Left lobe of liver (tissue), 2 donors: ENCODE data around the gene GTPBP1. TPM values are rescaled to one million over a fixed set of nuclear protein-coding genes. Genes with fewer than 3 reads are reported as not detected.

Experiments
- ATAC-seq: fragments of 200-7000 bp; cut with Tn5 transposase; one replicate; pipeline ENCODE4 v1.9.1; 2020; ENCODE audit warnings: mild to moderate bottlenecking, moderate library complexity
- DNase-seq: peaks from one replicate; pipeline ENCODE4 v3.0.0-alpha.2; 2020; ENCODE audit warnings: low spot score
- total RNA-seq: library from RNA; stranded (reverse); gene quantifications from one replicate; pipeline ENCODE4 v1.2.1, GENCODE V29; 2021
- donor health status: DM: no; HTN: no; CAD: no; lungs with moderate emphysema.
- donor health status: DM: no; HTN: yes; CAD: no.

Gene GTPBP1
- total RNA-seq, 1 donor from 2014 or later = 14.4 TPM

GRCh38 chr22:38724926-38725571, 19.3 kb downstream of the GTPBP1 start:
- ATAC-seq (peak; percentile 89), DNase-seq (peak; percentile 65)

- no peak for ATAC-seq
- DNase-seq = no peak
Measured at GRCh38 chr22:38725900-38726655, 20.3 kb downstream of the GTPBP1 start.

- DNase-seq (no peak), ATAC-seq (no peak)
Measured at GRCh38 chr22:38727123-38727522, 21.4 kb downstream of the GTPBP1 start.

GRCh38 chr22:38727530-38728451, 22.0 kb downstream of the GTPBP1 start:
- DNase-seq = no peak

GRCh38 chr22:38728871-38729796, 23.4 kb downstream of the GTPBP1 start:
- no peak for ATAC-seq
- DNase-seq = no peak

More at GRCh38 chr22:38727530-38728451, 22.0 kb downstream of the GTPBP1 start:
- ATAC-seq = no peak

- no peak for ATAC-seq
- no peak for DNase-seq
Measured at GRCh38 chr22:38729946-38730345, 24.2 kb downstream of the GTPBP1 start.

- no peak for DNase-seq
- ATAC-seq = no peak
Measured at GRCh38 chr22:38730411-38730871, 24.7 kb downstream of the GTPBP1 start.

- DNase-seq (peak; percentile 54), ATAC-seq (peak; percentile 0)
Measured at GRCh38 chr22:38731703-38732161, 26.0 kb downstream of the GTPBP1 start.

- peak; percentile 88 for DNase-seq
Measured at GRCh38 chr22:38732251-38732815, 26.6 kb downstream of the GTPBP1 start.

GRCh38 chr22:38733329-38733723, 27.6 kb downstream of the GTPBP1 start:
- peak; percentile 55 for ATAC-seq
- DNase-seq = peak; percentile 68

More at GRCh38 chr22:38732251-38732815, 26.6 kb downstream of the GTPBP1 start:
- peak; percentile 68 for ATAC-seq

- DNase-seq (peak; percentile 87), ATAC-seq (peak; percentile 51)
Measured at GRCh38 chr22:38733724-38734381, 28.1 kb downstream of the GTPBP1 start.

- no peak for ATAC-seq
- no peak for DNase-seq
Measured at GRCh38 chr22:38734421-38735100, 28.8 kb downstream of the GTPBP1 start.

- ATAC-seq (no peak), DNase-seq (no peak)
Measured at GRCh38 chr22:38735126-38735464, 29.4 kb downstream of the GTPBP1 start.

GRCh38 chr22:38735465-38736256, 29.9 kb downstream of the GTPBP1 start:
- DNase-seq = peak; percentile 56
- ATAC-seq = peak; percentile 1

GRCh38 chr22:38736257-38736570, 30.5 kb downstream of the GTPBP1 start:
- DNase-seq (no peak), ATAC-seq (no peak)

GRCh38 chr22:38737302-38738060, 31.7 kb downstream of the GTPBP1 start:
- no peak for ATAC-seq
- no peak for DNase-seq

- ATAC-seq = no peak
- no peak for DNase-seq
Measured at GRCh38 chr22:38738475-38739070, 32.8 kb downstream of the GTPBP1 start.
